NB4 (cell line): ENCODE data around the gene CYB5A.

ENCODE experiments used
- MYC ChIP-seq: IDR thresholded peaks from 2 replicates; pipeline ENCODE4 v1.6.1; 2011; ENCODE audit warnings: low read depth, low read length
- POLR2A ChIP-seq: IDR thresholded peaks from 2 replicates; pipeline ENCODE4 v1.6.1; 2011; ENCODE audit warnings: mild to moderate bottlenecking; ENCODE audit not compliant: insufficient read length; ENCODE audit errors: extremely low read depth
- TF ChIP-seq, protein P1 (sequence below): IDR thresholded peaks from one replicate; pipeline ENCODE4 v1.5.1; 2012; ENCODE audit warnings: low read depth, low read length

GRCh38 chr18:74230922-74231714 lies 60.6 kb downstream of the CYB5A start:
- TF ChIP-seq, protein P1, sequence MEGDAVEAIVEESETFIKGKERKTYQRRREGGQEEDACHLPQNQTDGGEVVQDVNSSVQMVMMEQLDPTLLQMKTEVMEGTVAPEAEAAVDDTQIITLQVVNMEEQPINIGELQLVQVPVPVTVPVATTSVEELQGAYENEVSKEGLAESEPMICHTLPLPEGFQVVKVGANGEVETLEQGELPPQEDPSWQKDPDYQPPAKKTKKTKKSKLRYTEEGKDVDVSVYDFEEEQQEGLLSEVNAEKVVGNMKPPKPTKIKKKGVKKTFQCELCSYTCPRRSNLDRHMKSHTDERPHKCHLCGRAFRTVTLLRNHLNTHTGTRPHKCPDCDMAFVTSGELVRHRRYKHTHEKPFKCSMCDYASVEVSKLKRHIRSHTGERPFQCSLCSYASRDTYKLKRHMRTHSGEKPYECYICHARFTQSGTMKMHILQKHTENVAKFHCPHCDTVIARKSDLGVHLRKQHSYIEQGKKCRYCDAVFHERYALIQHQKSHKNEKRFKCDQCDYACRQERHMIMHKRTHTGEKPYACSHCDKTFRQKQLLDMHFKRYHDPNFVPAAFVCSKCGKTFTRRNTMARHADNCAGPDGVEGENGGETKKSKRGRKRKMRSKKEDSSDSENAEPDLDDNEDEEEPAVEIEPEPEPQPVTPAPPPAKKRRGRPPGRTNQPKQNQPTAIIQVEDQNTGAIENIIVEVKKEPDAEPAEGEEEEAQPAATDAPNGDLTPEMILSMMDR: no peak
- TF ChIP-seq MYC: no peak
- no peak for TF ChIP-seq POLR2A
